Fibroblast of villous mesenchyme (primary cell): ENCODE measurements around the gene MYMK. TPM values are rescaled to one million over a fixed set of nuclear protein-coding genes. Genes with fewer than 3 reads are reported as not detected.

ENCODE experiments used
- DNase-seq: peaks from one replicate; pipeline ENCODE4 v3.0.0-alpha.2; 2010; ENCODE audit warnings: low read depth
- H3K4me3 ChIP-seq: 2 replicates; pipeline ENCODE4 v1.5.1; 2011; ENCODE audit warnings: low read depth, mild to moderate bottlenecking, low read length
- total RNA-seq: library from RNA; depleted of rRNA; stranded (reverse); fragments of >200 nt; gene quantifications from 2 replicates; pipeline ENCODE4 v1.2.3, GENCODE V29; 2012
- TF ChIP-seq, protein P1 (sequence below): IDR thresholded peaks from 2 replicates; pipeline ENCODE4 v1.5.1; 2012; ENCODE audit warnings: low read depth, mild to moderate bottlenecking, low read length; ENCODE audit not compliant: insufficient read depth

The MYMK gene
- total RNA-seq, 1 donor: not detected

DNA sequence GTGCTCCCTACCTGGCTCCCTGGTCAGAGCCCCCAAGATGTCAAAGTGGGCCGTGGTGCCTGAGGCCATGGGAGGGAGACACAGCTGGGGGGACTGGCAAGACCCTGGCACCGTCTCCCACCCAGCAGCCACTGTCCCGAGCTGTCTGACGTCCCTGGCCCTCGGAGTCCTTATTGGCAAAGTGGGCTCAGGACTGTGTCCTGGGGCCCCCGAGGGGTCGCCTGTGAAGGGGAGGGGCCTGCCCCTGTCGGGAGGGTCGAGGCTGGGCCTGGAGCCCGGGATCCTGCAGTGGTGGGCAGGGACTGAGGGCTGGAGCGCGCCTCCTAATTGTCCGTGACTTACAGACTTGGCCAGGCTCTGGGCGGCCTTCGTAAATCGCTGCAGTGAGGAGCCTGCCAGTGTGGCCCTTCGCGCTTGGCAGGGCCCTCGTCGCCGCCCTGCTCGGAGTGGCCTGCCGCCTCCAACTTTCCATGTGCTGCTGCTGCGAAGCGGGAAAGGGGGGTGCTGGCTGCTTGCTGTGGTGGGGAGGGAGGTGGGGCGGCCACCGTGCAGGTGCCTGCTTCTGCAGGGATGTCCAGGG, 13.7 kb downstream of the MYMK start:
- no peak overlapping the region for H3K4me3 ChIP-seq
- DNase-seq: no peak
- TF ChIP-seq, protein P1, sequence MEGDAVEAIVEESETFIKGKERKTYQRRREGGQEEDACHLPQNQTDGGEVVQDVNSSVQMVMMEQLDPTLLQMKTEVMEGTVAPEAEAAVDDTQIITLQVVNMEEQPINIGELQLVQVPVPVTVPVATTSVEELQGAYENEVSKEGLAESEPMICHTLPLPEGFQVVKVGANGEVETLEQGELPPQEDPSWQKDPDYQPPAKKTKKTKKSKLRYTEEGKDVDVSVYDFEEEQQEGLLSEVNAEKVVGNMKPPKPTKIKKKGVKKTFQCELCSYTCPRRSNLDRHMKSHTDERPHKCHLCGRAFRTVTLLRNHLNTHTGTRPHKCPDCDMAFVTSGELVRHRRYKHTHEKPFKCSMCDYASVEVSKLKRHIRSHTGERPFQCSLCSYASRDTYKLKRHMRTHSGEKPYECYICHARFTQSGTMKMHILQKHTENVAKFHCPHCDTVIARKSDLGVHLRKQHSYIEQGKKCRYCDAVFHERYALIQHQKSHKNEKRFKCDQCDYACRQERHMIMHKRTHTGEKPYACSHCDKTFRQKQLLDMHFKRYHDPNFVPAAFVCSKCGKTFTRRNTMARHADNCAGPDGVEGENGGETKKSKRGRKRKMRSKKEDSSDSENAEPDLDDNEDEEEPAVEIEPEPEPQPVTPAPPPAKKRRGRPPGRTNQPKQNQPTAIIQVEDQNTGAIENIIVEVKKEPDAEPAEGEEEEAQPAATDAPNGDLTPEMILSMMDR: no peak

DNA sequence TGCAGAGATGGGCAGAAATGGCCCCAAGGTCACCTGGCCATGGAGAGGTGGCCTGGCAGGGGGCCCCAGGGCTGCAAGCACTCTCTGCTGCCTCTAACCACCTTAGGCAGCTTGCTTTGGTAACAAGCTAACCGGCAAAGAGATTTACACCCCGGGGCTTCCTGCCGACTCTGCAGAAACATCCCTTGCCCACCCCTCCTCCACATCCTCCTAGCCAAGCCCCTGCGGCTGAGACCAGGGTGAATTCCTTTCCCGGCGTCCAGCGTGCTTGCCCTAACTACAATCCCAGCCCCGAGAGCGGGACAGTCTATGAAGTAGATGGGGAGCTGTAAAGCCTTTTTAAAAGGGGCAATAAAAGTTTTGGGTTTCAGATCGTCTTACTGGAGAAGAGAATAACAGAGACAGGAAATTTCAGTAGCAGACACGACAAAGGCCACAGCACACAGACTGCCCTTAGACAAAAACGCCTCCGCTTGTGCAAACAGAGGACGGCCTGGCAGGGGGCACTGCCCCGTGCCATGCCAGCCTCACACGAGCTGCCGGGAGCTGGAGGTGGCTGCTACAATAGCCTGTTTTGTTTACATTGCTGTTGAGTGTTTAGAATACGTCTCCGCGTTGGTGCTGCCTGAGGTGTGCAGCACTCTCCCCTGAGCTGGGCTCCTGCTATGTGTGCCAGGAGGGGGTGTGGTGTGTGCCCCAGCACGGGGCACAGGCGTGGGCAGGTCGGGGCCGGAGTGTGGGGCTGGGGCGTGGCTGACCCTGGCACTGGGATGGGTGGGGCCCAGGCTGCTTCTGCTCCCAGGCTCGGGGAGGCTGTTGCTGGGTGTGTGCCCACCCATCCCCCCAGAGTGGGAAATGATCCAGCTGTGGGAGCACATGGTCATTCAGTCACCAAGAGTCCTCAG, 15.3 kb downstream of the MYMK start:
- TF ChIP-seq, protein P1: no peak
- no peak overlapping the region for H3K4me3 ChIP-seq
- DNase-seq: peak; percentile 53

DNA sequence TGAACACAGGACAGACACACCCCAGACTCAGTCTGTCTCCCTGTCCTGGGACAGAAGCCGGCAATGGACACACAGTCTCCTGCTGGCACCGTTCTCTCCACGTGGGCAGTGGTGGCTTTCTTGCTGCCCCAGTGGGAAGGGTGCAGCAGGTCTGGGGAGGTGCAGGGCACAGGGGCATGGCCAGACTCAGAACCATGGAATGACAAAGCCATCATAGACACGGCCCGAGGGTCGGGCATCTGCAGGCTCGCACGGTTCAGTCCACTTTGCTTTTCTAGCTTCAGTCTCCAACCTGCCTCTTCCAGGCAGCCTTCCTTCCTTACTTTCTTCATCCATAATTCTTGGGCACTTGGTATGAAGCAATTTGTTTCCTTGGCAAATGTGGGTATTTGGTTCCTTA, 16.7 kb downstream of the MYMK start:
- no peak for DNase-seq
- no peak overlapping the region for H3K4me3 ChIP-seq
- TF ChIP-seq, protein P1: no peak

DNA sequence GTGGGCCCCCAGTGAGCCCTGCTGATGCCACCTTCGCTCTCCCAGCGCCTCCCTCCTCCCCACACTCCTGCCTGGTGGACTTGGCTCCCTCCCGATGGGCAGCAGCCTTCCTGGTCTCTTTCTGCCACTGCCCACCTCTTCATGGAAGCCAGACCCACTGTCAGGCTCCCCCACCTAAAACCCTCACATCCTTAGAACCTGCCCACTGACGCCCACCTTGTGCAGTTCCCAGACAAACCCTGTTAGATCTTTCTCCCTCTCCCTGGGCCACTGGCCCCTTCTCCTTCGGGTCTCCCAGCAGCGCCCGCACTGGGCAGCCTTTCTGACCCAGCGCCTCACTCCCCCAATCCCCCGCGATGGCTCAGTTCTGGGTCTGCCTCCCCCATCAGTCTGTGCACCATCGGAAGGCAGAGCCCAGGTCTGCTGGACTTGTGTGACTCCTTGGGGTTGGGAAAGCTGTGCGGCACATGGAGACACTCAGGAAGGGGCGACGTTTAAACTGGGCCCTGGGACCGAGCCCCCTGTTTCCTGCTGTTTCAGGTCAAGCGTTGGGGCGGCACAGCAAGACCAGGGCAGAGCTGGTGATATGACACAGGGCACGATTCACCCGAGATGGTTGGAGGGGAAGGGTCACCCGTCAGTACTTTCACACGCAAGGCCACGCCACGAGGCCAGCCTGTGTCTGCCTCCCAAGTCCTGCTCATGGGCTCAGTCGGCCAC, 17.4 kb downstream of the MYMK start:
- no peak overlapping the region for H3K4me3 ChIP-seq
- TF ChIP-seq, protein P1: no peak
- DNase-seq: no peak

DNA sequence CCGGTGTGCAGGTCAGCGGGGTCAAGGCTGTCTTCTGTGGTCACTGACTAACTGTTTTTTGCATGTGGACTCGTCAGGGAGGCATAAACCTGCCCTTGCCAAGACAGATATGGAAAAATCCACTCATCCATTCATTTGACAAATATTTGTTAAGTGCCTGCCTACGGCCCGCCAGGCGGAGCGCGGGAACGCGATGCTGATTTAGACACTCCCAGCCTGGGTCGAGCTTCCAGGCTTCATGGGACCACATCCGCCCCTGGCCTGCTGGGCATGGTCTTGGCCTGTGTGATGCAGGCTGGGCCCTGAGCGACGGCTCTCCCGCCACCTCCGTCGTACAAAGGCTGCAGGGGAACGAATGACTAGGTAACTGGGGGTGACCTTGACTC, 18.1 kb downstream of the MYMK start:
- DNase-seq: peak; percentile 93
- TF ChIP-seq, protein P1: peak; percentile 23

DNA sequence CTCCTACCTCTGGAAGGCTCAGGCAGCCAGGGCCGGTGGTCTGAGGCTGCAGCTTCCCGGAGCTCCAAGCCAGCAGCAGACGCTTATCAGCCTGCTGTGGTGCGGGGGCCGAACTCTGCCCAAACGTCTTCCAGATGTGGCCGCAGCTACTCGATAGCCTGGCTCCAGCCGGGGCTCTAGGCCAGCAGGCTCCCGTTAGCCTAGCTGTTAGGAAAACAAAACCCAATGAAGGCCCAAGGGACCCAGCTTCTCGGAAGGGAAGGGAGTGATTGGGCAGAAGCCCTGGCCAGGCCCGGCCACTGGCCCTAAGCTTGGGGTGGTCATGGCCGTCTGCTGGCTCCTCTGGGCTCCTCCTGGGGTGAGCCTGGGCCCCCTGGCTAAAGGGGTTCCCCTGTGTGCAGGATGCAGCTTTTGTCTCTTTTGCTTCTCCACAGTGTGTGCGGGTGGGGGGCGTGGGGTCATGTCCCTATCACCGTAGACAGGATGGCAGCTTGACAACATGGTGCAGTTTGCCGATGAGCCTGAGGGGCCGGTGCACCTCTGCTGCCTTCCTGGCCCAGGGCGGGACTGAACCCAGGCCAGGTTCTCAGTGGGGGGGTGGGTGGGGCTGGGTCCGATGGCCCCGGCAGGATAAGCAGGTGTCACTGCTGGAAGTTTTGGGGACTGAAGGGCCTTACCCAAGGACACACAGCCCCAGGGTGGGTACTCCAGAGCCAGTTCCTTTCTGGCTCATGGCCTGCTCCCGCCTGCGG, 18.7 kb downstream of the MYMK start:
- peak; percentile 69 for DNase-seq
- TF ChIP-seq, protein P1: no peak
- H3K4me3 ChIP-seq: no peak overlapping the region

More for the DNA sequence above, 18.1 kb downstream of the MYMK start:
- H3K4me3 ChIP-seq: no peak overlapping the region
